Bronchial epithelial cell (primary cell): Measurements from ENCODE around the gene CERS1. TPM values are rescaled to one million over a fixed set of nuclear protein-coding genes. Genes with fewer than 3 reads are reported as not detected.

Experiments
- DNase-seq: peaks from one replicate; pipeline ENCODE4 v3.0.0-alpha.2; 2010; ENCODE audit warnings: low read depth
- FAIRE-seq: peaks from 2 replicates; lab custom pipeline; 2011; peaks lifted over from hg19 to GRCh38; lab: Jason Lieb, UNC
- H3K27me3 ChIP-seq: 2 replicates; pipeline ENCODE4 v1.5.1; 2011; ENCODE audit warnings: low read length; ENCODE audit not compliant: control insufficient read depth, insufficient read depth
- H3K36me3 ChIP-seq: 2 replicates; pipeline ENCODE4 v1.5.1; 2011; ENCODE audit warnings: low read length; ENCODE audit not compliant: control insufficient read depth, insufficient read depth
- H3K4me3 ChIP-seq: 2 replicates; pipeline ENCODE4 v1.5.1; 2011; ENCODE audit warnings: mild to moderate bottlenecking, low read depth, low read length, control low read depth
- CTCF ChIP-seq: IDR thresholded peaks from 2 replicates; pipeline ENCODE4 v1.5.1; 2011; ENCODE audit warnings: mild to moderate bottlenecking, moderate library complexity, low read length, control low read depth, inconsistent platforms; ENCODE audit not compliant: insufficient read depth, severe bottlenecking
- total RNA-seq: library from RNA; depleted of rRNA; stranded (reverse); fragments of >200 nt; gene quantifications from 2 replicates; pipeline ENCODE4 v1.2.1, GENCODE V29; 2014

Gene CERS1
- total RNA-seq, 1 donor from 2014 or later, result 0.26 TPM

GRCh38 chr19:18913466-18913865 lies 17.5 kb upstream of the CERS1 start:
- FAIRE-seq (no peak), DNase-seq (no peak)
- Histone ChIP-seq H3K27me3 (no peaks in the 10 kb centered on the region), H3K36me3 (peaks cover 31% of the 10 kb centered on the region), H3K4me3 (no peak overlapping the region)
- no peak for TF ChIP-seq CTCF

- FAIRE-seq, result no peak
- H3K36me3 ChIP-seq, result peaks cover 32% of the 10 kb centered on the region
- H3K4me3 ChIP-seq, result no peak overlapping the region
- DNase-seq, result no peak
- H3K27me3 ChIP-seq, result no peaks in the 10 kb centered on the region
- no peak for TF ChIP-seq CTCF
Observed at GRCh38 chr19:18912933-18913332, 17.0 kb upstream of the CERS1 start.

- TF ChIP-seq CTCF, result no peak
- no peak overlapping the region for H3K4me3 ChIP-seq
- DNase-seq, result no peak
- FAIRE-seq, result no peak
- H3K27me3 ChIP-seq, result no peaks in the 10 kb centered on the region
- peaks cover 44% of the 10 kb centered on the region for H3K36me3 ChIP-seq
Observed at GRCh38 chr19:18910801-18911436, 15.0 kb upstream of the CERS1 start.

GRCh38 chr19:18910010-18910409 lies 14.1 kb upstream of the CERS1 start:
- Histone ChIP-seq H3K27me3 (no peaks in the 10 kb centered on the region), H3K4me3 (no peak overlapping the region), H3K36me3 (peaks cover 45% of the 10 kb centered on the region)
- FAIRE-seq (no peak), DNase-seq (no peak)
- TF ChIP-seq CTCF, result no peak

- no peak for FAIRE-seq
- TF ChIP-seq CTCF, result no peak
- peaks cover 45% of the 10 kb centered on the region for H3K36me3 ChIP-seq
- DNase-seq, result no peak
- H3K4me3 ChIP-seq, result no peak overlapping the region
- no peaks in the 10 kb centered on the region for H3K27me3 ChIP-seq
Observed at GRCh38 chr19:18908917-18909619, 13.1 kb upstream of the CERS1 start.
